HepG2 (cell line): ENCODE measurements around the gene NAA15. TPM values are rescaled to one million over a fixed set of nuclear protein-coding genes. Genes with fewer than 3 reads are reported as not detected.

Source experiments
- ARID5B ChIP-seq: IDR thresholded peaks from 2 replicates; pipeline ENCODE4 v1.4.0; 2020; ENCODE audit warnings: mild to moderate bottlenecking, missing genetic modification reagents
- ATF7 ChIP-seq, 2 experiments: fragments of 450-650 bp in 1 of 2; sonication (generic) in 1 of 2; formaldehyde crosslinking in 1 of 2; IDR thresholded peaks; 2 replicates each; pipeline versions ENCODE4 v1.4.0 to v1.6.1; 2016 to 2020; ENCODE audit warnings: antibody characterized with exemption in 1 of 2, mild to moderate bottlenecking in 1 of 2, missing genetic modification reagents in 1 of 2
- CREB1 ChIP-seq, 2 experiments: fragments of 450-650 bp in 1 of 2; IDR thresholded peaks; 2 replicates each; pipeline ENCODE4 v1.6.1; 2016 to 2017; ENCODE audit warnings: control low read depth in 1 of 2, mild to moderate bottlenecking in 1 of 2, missing compliant biosample characterization in 1 of 2, missing genetic modification characterization in 1 of 2
- ELF1 ChIP-seq: sonication (generic); formaldehyde crosslinking; IDR thresholded peaks from 2 replicates; pipeline ENCODE4 v1.4.0; 2020; ENCODE audit warnings: missing genetic modification reagents
- HCFC1 ChIP-seq: fragments of 150-350 bp; IDR thresholded peaks from 2 replicates; pipeline ENCODE4 v1.6.1; 2014; ENCODE audit warnings: low read depth, low read length
- NCOA2 ChIP-seq: sonication (generic); formaldehyde crosslinking; IDR thresholded peaks from 2 replicates; pipeline ENCODE4 v1.8.0; 2022; ENCODE audit warnings: inconsistent platforms
- RBAK ChIP-seq: sonication (generic); formaldehyde crosslinking; IDR thresholded peaks from 2 replicates; pipeline ENCODE4 v1.5.1; 2020; ENCODE audit warnings: mild to moderate bottlenecking, missing genetic modification reagents
- THAP11 ChIP-seq: IDR thresholded peaks from 2 replicates; pipeline ENCODE4 v1.6.1; 2016; ENCODE audit warnings: missing biosample characterization, missing genetic modification reagents
- USF2 ChIP-seq, 2 experiments: sonication (generic) in 1 of 2; formaldehyde crosslinking in 1 of 2; IDR thresholded peaks; 2 replicates each; pipeline versions ENCODE4 v1.5.1 to v1.6.1; 2011 to 2020; ENCODE audit warnings: borderline replicate concordance in 1 of 2, low read depth in 1 of 2, low read length in 1 of 2, mild to moderate bottlenecking in 1 of 2, missing genetic modification reagents in 1 of 2, moderate library complexity in 1 of 2
- ZNF670 ChIP-seq: sonication (generic); formaldehyde crosslinking; IDR thresholded peaks from 2 replicates; pipeline ENCODE4 v1.8.0; 2022; ENCODE audit warnings: mild to moderate bottlenecking, missing genetic modification reagents, borderline replicate concordance
- ZNF879 ChIP-seq: sonication (generic); formaldehyde crosslinking; IDR thresholded peaks from 2 replicates; pipeline ENCODE4 v1.8.1; 2023; ENCODE audit warnings: missing genetic modification reagents
- polyA plus RNA-seq, 8 experiments: library from polyadenylated mRNA; depleted of rRNA in 3 of 8; stranded (reverse) in 7 of 8; unstranded in 1 of 8; fragments of >200 nt; fragmentation: Illumina TruSeq in 4 of 8; extraction: Trizol in 4 of 8; gene quantifications; 2 replicates each; pipeline versions ENCODE4 v1.2.1 to v1.2.3, GENCODE V29; 2011 to 2016; ENCODE audit warnings: low read depth in 4 of 8, missing spikeins in 1 of 8, mixed read lengths in 1 of 8; ENCODE audit not compliant: insufficient read depth in 1 of 8
- total RNA-seq, 5 experiments: library from RNA; depleted of rRNA; stranded (reverse); fragments of >200 nt; fragmentation: Illumina TruSeq; extraction: Trizol; gene quantifications; 2 replicates each; pipeline ENCODE4 v1.2.3, GENCODE V29; 2016; ENCODE audit warnings: low read depth in 1 of 5
- TF ChIP-seq, protein P1 (sequence below): sonication (generic); formaldehyde crosslinking; IDR thresholded peaks from 2 replicates; pipeline ENCODE4 v1.9.0; 2021; ENCODE audit warnings: mild to moderate bottlenecking, missing genetic modification reagents
- TF ChIP-seq, protein P2 (sequence below): sonication (generic); formaldehyde crosslinking; IDR thresholded peaks from 2 replicates; pipeline ENCODE4 v1.4.0; 2020; ENCODE audit warnings: mild to moderate bottlenecking, missing genetic modification reagents

The NAA15 gene
- total and polyA plus RNA-seq, 2 of the 13 experiments (the other 11 are each of a cell fraction or from before 2014, with no cell fraction given): 6.2 to 50.2 TPM

- TF ChIP-seq ZNF879 (CRISPR knock-in tag) (no peak), HCFC1 (no peak), CREB1 (IDR thresholded peaks at IDR 0.05) (no peak), CREB1 (CRISPR knock-in tag; IDR thresholded peaks at IDR 0.05) (no peak), NCOA2 (CRISPR knock-in tag) (no peak), ARID5B (CRISPR knock-in tag) (0 out of 2 replicates have a peak, but pooled peaks have one; percentile 12), THAP11 (CRISPR knock-in tag) (no peak), ATF7 (IDR thresholded peaks at IDR 0.05) (no peak), ATF7 (CRISPR knock-in tag; IDR thresholded peaks at IDR 0.05) (no peak), ELF1 (no peak), RBAK (no peak), ZNF670 (CRISPR knock-in tag) (no peak), USF2 (IDR thresholded peaks at IDR 0.05; ENCODE audit: low read depth, low read length) (no peak), USF2 (CRISPR knock-in tag; IDR thresholded peaks at IDR 0.05; ENCODE audit: borderline replicate concordance) (no peak)
- TF ChIP-seq, protein P1, sequence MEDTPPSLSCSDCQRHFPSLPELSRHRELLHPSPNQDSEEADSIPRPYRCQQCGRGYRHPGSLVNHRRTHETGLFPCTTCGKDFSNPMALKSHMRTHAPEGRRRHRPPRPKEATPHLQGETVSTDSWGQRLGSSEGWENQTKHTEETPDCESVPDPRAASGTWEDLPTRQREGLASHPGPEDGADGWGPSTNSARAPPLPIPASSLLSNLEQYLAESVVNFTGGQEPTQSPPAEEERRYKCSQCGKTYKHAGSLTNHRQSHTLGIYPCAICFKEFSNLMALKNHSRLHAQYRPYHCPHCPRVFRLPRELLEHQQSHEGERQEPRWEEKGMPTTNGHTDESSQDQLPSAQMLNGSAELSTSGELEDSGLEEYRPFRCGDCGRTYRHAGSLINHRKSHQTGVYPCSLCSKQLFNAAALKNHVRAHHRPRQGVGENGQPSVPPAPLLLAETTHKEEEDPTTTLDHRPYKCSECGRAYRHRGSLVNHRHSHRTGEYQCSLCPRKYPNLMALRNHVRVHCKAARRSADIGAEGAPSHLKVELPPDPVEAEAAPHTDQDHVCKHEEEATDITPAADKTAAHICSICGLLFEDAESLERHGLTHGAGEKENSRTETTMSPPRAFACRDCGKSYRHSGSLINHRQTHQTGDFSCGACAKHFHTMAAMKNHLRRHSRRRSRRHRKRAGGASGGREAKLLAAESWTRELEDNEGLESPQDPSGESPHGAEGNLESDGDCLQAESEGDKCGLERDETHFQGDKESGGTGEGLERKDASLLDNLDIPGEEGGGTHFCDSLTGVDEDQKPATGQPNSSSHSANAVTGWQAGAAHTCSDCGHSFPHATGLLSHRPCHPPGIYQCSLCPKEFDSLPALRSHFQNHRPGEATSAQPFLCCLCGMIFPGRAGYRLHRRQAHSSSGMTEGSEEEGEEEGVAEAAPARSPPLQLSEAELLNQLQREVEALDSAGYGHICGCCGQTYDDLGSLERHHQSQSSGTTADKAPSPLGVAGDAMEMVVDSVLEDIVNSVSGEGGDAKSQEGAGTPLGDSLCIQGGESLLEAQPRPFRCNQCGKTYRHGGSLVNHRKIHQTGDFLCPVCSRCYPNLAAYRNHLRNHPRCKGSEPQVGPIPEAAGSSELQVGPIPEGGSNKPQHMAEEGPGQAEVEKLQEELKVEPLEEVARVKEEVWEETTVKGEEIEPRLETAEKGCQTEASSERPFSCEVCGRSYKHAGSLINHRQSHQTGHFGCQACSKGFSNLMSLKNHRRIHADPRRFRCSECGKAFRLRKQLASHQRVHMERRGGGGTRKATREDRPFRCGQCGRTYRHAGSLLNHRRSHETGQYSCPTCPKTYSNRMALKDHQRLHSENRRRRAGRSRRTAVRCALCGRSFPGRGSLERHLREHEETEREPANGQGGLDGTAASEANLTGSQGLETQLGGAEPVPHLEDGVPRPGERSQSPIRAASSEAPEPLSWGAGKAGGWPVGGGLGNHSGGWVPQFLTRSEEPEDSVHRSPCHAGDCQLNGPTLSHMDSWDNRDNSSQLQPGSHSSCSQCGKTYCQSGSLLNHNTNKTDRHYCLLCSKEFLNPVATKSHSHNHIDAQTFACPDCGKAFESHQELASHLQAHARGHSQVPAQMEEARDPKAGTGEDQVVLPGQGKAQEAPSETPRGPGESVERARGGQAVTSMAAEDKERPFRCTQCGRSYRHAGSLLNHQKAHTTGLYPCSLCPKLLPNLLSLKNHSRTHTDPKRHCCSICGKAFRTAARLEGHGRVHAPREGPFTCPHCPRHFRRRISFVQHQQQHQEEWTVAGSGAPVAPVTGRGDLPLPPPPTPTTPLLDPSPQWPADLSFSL (CRISPR knock-in tag): no peak
- TF ChIP-seq, protein P2, sequence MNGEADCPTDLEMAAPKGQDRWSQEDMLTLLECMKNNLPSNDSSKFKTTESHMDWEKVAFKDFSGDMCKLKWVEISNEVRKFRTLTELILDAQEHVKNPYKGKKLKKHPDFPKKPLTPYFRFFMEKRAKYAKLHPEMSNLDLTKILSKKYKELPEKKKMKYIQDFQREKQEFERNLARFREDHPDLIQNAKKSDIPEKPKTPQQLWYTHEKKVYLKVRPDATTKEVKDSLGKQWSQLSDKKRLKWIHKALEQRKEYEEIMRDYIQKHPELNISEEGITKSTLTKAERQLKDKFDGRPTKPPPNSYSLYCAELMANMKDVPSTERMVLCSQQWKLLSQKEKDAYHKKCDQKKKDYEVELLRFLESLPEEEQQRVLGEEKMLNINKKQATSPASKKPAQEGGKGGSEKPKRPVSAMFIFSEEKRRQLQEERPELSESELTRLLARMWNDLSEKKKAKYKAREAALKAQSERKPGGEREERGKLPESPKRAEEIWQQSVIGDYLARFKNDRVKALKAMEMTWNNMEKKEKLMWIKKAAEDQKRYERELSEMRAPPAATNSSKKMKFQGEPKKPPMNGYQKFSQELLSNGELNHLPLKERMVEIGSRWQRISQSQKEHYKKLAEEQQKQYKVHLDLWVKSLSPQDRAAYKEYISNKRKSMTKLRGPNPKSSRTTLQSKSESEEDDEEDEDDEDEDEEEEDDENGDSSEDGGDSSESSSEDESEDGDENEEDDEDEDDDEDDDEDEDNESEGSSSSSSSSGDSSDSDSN: no peak
Measured at GRCh38 chr4:139458999-139459398, 157.7 kb downstream of the NAA15 start (continued).
